Measurements from ENCODE around the gene STXBP5L.
"Not testable (repeated sequence)": the region's sequence is repeated elsewhere in the genome, so short reads cannot be mapped to it uniquely, and the experiment has no call there.

Gene STXBP5L

DNA sequence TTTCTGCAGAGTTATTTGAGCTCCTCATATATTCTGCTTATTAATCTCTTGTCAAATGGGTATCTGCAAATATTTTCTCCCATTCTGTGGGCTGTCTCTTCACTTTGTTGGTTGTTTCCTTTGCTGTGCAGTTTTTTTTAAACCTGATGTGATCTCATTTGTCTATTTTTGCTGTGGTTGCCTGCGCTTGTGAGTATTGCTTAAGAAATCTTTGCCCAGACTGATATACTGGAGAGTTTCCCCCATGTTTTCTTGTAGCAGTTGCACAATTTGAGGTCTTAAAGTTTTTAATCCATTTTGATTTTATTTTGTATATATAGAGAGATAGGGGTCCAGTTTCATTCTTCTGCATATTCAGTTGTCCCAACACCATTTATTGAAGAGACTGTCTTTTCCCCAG lies 535.5 kb downstream of the STXBP5L start:
- DNase-seq (ENCODE audit: low spot score in 2 of 2): no peak
- no peaks in the 10 kb centered on the region for H3K27me3 Mint-ChIP-seq

DNA sequence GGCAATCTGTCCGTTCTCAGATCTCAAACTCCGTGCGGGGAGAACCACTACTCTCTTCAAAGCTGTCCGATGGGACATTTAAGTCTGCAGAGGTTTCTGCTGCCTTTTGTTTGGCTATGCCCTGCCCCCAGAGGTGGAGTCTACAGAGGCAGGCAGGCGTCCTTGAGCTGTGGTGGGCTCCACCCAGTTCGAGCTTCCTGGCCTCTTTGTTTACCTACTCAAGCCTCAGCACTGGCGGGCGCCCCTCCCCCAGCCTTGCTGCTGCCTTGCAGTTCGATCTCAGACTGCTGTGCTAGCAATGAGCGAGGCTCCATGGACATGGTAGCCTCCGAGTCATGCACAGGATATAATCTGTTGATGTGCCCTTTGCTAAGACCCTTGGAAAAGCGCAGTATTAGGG lies 543.7 kb downstream of the STXBP5L start:
- not testable (repeated sequence) for H3K9me3 Mint-ChIP-seq; H3K4me3 Mint-ChIP-seq; H3K27me3 Mint-ChIP-seq; H3K4me1 Mint-ChIP-seq; H3K36me3 Mint-ChIP-seq; ATAC-seq (ENCODE audit: low read depth); DNase-seq (ENCODE audit: low spot score in 2 of 2); H3K27ac Mint-ChIP-seq

More for the DNA sequence above, 535.5 kb downstream of the STXBP5L start:
- Mint-ChIP-seq H3K4me1 (no peaks in the 10 kb centered on the region), H3K36me3 (no peaks in the 10 kb centered on the region), H3K9me3 (peaks cover 1% of the 10 kb centered on the region), H3K27ac (no peak overlapping the region), H3K4me3 (no peak overlapping the region)
- no peak for ATAC-seq (ENCODE audit: low read depth)

- DNase-seq (ENCODE audit: low spot score in 2 of 2): no peak
- Mint-ChIP-seq H3K36me3 (peaks cover 4% of the 10 kb centered on the region), H3K27me3 (no peaks in the 10 kb centered on the region), H3K4me3 (no peak overlapping the region), H3K9me3 (no peaks in the 10 kb centered on the region), H3K4me1 (no peaks in the 10 kb centered on the region), H3K27ac (no peak overlapping the region)
- ATAC-seq (ENCODE audit: low read depth): no peak
Observed at GRCh38 chr3:121462565-121462964, 554.6 kb downstream of the STXBP5L start.

DNA sequence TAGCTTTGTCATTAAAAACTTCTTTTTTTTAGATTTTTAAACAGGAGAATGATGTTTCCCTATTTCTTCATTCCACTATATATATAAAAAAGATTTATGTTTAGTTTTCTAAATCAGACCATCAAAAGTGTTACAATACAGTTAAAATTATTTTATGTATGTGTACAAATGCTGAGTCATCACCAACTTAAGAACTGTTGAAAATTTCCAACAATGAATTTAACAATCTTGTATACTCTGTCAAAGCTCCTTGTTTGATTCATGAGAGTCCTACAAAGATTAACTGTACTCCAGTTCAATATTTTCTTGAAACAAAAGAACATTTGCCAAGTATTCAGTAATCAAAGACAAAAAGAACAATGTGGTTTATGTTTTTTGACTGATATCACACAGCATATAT lies 555.7 kb downstream of the STXBP5L start:
- Mint-ChIP-seq H3K36me3 (peaks cover 4% of the 10 kb centered on the region), H3K9me3 (no peaks in the 10 kb centered on the region), H3K27ac (no peak overlapping the region), H3K4me3 (no peak overlapping the region), H3K27me3 (no peaks in the 10 kb centered on the region), H3K4me1 (no peaks in the 10 kb centered on the region)
- ATAC-seq (ENCODE audit: low read depth): no peak
- DNase-seq (ENCODE audit: low spot score in 2 of 2): no peak

DNA sequence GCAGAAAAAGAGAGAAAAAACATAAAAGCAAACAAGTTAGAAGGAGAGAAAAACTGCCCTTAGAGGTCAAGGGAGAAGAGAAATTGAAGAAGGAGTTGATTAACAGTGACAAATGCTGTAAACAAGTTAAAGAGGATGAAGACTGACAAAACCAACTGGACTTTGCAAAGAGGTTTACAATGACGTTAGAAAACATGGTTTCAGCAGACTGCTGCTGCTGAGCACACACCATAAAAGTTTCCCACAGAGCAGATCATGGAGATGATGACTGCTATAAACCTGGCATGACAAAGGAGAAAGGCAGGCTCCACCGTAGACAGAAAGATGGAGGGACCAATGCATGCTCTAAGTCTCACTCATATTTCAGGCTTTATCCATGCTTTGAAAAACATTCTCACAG lies 559.1 kb downstream of the STXBP5L start:
- H3K27ac Mint-ChIP-seq: no peak overlapping the region
- no peak for DNase-seq (ENCODE audit: low spot score in 2 of 2)
- no peaks in the 10 kb centered on the region for H3K4me1 Mint-ChIP-seq

DNA sequence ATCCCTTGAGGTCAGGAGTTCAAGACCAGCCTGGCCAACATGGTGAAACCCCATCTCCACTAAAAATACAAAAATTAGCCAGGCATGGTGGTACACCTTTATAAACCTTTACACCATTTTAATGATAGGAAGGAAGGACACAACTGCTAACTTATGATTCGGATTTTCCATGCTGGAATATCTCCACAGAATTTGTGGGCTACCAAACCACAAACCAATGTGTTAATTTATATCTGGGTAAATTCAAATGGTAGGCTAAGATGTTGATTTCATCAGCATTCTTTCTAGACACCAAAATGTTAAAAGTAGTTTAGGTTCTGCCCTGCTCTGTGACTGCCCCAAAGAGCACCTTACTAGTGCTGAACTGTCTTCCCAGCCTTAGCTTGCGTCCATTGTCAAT lies 565.0 kb downstream of the STXBP5L start:
- H3K4me3 Mint-ChIP-seq: no peak overlapping the region
- ATAC-seq (ENCODE audit: low read depth) (no peak), DNase-seq (ENCODE audit: low spot score in 2 of 2) (no peak)
- peaks cover 2% of the 10 kb centered on the region for H3K4me1 Mint-ChIP-seq
- H3K27me3 Mint-ChIP-seq: no peaks in the 10 kb centered on the region
- no peaks in the 10 kb centered on the region for H3K36me3 Mint-ChIP-seq
- no peaks in the 10 kb centered on the region for H3K9me3 Mint-ChIP-seq
- H3K27ac Mint-ChIP-seq: no peak overlapping the region

More for the DNA sequence above, 559.1 kb downstream of the STXBP5L start:
- no peaks in the 10 kb centered on the region for H3K27me3 Mint-ChIP-seq
- ATAC-seq (ENCODE audit: low read depth): no peak
- no peaks in the 10 kb centered on the region for H3K9me3 Mint-ChIP-seq
- no peak overlapping the region for H3K4me3 Mint-ChIP-seq
- H3K36me3 Mint-ChIP-seq: peaks cover 4% of the 10 kb centered on the region
